Heart left ventricle (tissue), 13 donors: Measurements from ENCODE around the gene ZMAT5.

Source experiments
- POLR2A ChIP-seq, 2 donors: fragments of 450-650 bp; IDR thresholded peaks; one replicate each; pipeline ENCODE4 v1.6.1; 2017; ENCODE audit warnings: antibody characterized with exemption in 2 of 2, mild to moderate bottlenecking in 2 of 2, moderate library complexity in 2 of 2
- TF ChIP-seq, protein P1 (sequence below), 12 donors: fragments of 200-600 bp; sonication (generic) in 4 of 12; IDR thresholded peaks; one replicate each; pipeline versions ENCODE4 v1.5.0 to v1.8.0; 2018 to 2022; ENCODE audit warnings: antibody characterized with exemption in 12 of 12, mild to moderate bottlenecking in 5 of 12
- donor health status: ischemic (EF 13 %, LVEDD 7.1; RV severe dilation, severe dysfunction).
- donor health status: DM: no; HTN: yes; CAD: no.
- donor health status: DM: no; HTN: no; CAD: no.
- donor health status: ischemic (EF 25% LVEDD 6.9; RV normal size, moderate dysfunction).
- donor health status: ischemic (EF 25% LVEDD 5.7; RV mildly dilated, moderate dysfunction).
- donor health status: ischemic (EF 35%, LVEDD 5.7; RV mildly dilated, moderate dysfunction).
- donor health status: nonischemic (EF 11% LVEDD 7.7; RV severe dilation, severe dysfunction).
- donor health status: DM: yes; HTN: yes; CAD: no.
- donor health status: PGD.
- donor health status: ischemic (EF 29% LVEDD 5.4; RV normal size, mild dysfunction).
- donor health status: nonischemic (EF 23%, LVEDD 6.1; RV moderate dilation, normal function).

DNA sequence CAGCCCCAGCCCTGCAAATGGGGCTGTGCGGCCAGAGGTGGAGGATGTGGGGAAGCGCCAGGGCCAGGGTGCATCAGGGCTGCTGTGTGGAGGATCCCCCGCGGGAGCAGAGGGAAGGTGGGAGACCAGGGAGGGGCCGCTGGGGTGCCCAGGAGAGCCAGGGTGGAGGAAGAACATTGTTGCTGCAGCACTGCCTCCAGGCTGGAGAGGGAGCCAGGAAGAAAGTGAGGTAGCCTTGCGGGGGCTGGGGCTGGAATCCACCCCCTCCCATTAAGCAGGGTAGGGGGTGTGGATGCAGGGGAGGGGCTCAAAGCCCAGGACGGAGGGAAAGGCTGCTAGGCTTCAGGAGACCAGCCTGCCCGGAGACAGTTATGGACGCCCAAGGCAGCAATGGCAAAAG lies 32.0 kb downstream of the ZMAT5 start:
- TF ChIP-seq, protein P1, sequence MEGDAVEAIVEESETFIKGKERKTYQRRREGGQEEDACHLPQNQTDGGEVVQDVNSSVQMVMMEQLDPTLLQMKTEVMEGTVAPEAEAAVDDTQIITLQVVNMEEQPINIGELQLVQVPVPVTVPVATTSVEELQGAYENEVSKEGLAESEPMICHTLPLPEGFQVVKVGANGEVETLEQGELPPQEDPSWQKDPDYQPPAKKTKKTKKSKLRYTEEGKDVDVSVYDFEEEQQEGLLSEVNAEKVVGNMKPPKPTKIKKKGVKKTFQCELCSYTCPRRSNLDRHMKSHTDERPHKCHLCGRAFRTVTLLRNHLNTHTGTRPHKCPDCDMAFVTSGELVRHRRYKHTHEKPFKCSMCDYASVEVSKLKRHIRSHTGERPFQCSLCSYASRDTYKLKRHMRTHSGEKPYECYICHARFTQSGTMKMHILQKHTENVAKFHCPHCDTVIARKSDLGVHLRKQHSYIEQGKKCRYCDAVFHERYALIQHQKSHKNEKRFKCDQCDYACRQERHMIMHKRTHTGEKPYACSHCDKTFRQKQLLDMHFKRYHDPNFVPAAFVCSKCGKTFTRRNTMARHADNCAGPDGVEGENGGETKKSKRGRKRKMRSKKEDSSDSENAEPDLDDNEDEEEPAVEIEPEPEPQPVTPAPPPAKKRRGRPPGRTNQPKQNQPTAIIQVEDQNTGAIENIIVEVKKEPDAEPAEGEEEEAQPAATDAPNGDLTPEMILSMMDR (IDR thresholded peaks at IDR 0.05): no peak
- TF ChIP-seq POLR2A (IDR thresholded peaks at IDR 0.05): no peak
